Thyroid gland (tissue), 4 donors: Measurements from ENCODE around the gene FOXO3. TPM values are rescaled to one million over a fixed set of nuclear protein-coding genes. Genes with fewer than 3 reads are reported as not detected.

Experiments used
- DNase-seq, 2 donors: peaks; one replicate each; pipeline ENCODE4 v3.0.0-alpha.2; 2019
- H3K27ac ChIP-seq, 3 donors: fragments of 200-600 bp; sonication (generic); 1 replicate in 2 of 3; 2 replicates in 1 of 3; pipeline ENCODE4 v1.5.1; 2016 to 2019; ENCODE audit warnings: mild to moderate bottlenecking in 1 of 3, moderate library complexity in 1 of 3
- H3K27me3 ChIP-seq: fragments of 200-600 bp; sonication (generic); one replicate; pipeline ENCODE4 v1.5.1; 2019
- H3K36me3 ChIP-seq, 2 donors: fragments of 200-600 bp; sonication (generic); one replicate each; pipeline ENCODE4 v1.5.1; 2016 to 2019
- H3K4me1 ChIP-seq, 2 donors: fragments of 200-600 bp; sonication (generic); one replicate each; pipeline ENCODE4 v1.5.1; 2017 to 2019
- H3K4me3 ChIP-seq, 3 donors: fragments of 200-600 bp; sonication (generic); replicated peaks in 1 of 3; 1 replicate in 2 of 3; 2 replicates in 1 of 3; pipeline ENCODE4 v1.5.1; 2016; ENCODE audit warnings: mild to moderate bottlenecking in 1 of 3
- H3K9me3 ChIP-seq: fragments of 200-600 bp; sonication (generic); one replicate; pipeline ENCODE4 v1.5.1; 2017
- POLR2A ChIP-seq, 2 donors: fragments of 450-650 bp; IDR thresholded peaks; one replicate each; pipeline ENCODE4 v1.6.1; 2017; ENCODE audit warnings: antibody characterized with exemption in 2 of 2, mild to moderate bottlenecking in 2 of 2, moderate library complexity in 1 of 2
- WGBS, 2 donors: methylation state at CpG; one replicate each; pipeline ENCODE4 v1.1.5; 2017; 5-methylcytosine and 5-hydroxymethylcytosine counted together
- intact Hi-C: fragments of 100-400 bp; cut with DNase I; formaldehyde crosslinking; loops from one replicate; pipeline ENCODE4 v1.15.1; 2023
- total RNA-seq, 4 donors: library from RNA; depleted of rRNA; stranded (reverse); fragments of >200 nt; gene quantifications; one replicate each; pipeline ENCODE4 v1.2.3, GENCODE V29; 2016
- TF ChIP-seq, protein P1 (sequence below), 6 experiments: fragments of 200-600 bp in 3 of 6; fragments of 450-650 bp in 3 of 6; sonication (generic) in 3 of 6; IDR thresholded peaks; one replicate each; pipeline ENCODE4 v1.5.1; 2016 to 2019; ENCODE audit warnings: antibody characterized with exemption in 6 of 6, mild to moderate bottlenecking in 2 of 6, inconsistent platforms in 1 of 6, moderate library complexity in 1 of 6

FOXO3 gene
- total RNA-seq, 4 donors from 2014 or later = 61.8 to 103 (median 76.8) TPM

DNA sequence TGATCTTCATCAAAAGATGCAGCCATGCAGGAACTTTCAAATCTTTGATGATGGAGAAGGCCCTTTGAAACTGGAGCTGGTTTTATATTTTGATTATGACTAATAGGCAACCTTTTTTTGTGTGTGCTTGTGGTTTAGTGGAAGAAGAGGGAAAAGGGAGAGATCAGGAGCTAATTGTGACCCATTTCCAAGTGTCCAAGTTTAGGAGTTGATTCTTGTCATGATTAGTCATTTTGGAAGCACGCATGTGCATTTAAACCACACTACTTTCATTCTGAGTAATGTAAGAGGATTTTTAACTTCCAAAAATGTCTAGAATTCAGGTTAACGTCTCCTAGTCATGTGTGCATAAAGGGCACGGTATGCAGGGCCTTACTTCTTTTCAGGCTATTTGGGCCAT is 3.5 kb downstream of the FOXO3 start:
- no peak for DNase-seq
- Histone ChIP-seq H3K27ac (peak overlapping the region; percentile 14 to 68 (median 47)), H3K4me3 (no peak overlapping the region), H3K9me3 (no peaks in the 10 kb centered on the region), H3K4me1 (peaks cover 46 to 53% of the 10 kb centered on the region in 2 donors), H3K36me3 (peaks cover 6 to 13% of the 10 kb centered on the region in 2 donors), H3K27me3 (no peaks in the 10 kb centered on the region)
- 48 to 72% methylated on average over 3 of the region's 3 CpGs for WGBS, 2 donors
- intact Hi-C loops = loop anchor here (5.0 to 10.0 kb wide), 2 partner anchors 101 to 218 kb away; no protein-coding TSS in a partner anchor
- TF ChIP-seq, protein P1, sequence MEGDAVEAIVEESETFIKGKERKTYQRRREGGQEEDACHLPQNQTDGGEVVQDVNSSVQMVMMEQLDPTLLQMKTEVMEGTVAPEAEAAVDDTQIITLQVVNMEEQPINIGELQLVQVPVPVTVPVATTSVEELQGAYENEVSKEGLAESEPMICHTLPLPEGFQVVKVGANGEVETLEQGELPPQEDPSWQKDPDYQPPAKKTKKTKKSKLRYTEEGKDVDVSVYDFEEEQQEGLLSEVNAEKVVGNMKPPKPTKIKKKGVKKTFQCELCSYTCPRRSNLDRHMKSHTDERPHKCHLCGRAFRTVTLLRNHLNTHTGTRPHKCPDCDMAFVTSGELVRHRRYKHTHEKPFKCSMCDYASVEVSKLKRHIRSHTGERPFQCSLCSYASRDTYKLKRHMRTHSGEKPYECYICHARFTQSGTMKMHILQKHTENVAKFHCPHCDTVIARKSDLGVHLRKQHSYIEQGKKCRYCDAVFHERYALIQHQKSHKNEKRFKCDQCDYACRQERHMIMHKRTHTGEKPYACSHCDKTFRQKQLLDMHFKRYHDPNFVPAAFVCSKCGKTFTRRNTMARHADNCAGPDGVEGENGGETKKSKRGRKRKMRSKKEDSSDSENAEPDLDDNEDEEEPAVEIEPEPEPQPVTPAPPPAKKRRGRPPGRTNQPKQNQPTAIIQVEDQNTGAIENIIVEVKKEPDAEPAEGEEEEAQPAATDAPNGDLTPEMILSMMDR (IDR thresholded peaks at IDR 0.05) = no peak
- no peak for TF ChIP-seq POLR2A (IDR thresholded peaks at IDR 0.05)

DNA sequence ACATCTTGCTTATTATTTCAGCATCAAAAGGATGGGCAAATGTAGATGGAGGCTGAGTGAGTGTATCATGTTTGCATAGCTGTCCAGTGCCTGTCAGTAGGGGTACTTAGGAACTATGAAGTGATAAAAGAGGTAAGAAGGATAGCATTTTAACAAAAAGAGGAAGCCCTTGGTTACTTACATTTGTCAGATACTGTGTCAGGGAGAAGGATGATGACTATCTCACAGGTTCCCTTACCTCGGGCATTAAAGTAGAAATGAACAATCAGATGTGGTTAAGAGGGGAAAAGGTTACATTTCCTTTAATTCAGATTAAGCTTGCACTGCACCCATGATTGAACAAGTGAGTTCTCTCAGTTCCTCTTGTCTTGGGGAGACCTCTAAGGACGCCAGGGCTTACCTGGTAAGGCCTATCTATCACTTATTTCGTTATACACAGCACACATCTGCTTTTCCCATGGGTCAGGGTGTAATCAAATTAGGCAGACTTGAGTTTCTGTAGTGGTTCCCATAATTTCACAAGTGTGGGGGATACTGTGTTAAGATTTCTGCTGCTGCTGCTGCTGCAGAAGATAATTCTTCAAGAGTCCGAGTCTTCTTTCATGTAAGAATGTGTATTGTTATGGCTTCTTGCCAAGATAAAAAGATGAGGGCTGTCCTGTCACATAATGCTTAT is 4.5 kb downstream of the FOXO3 start:
- peaks cover 46 to 55% of the 10 kb centered on the region in 2 donors for H3K4me1 ChIP-seq
- 53 to 58% methylated on average over 4 of the region's 4 CpGs for WGBS, 2 donors
- intact Hi-C loops = loop anchor here (10.0 kb wide), 1 partner anchor 100 kb away; no protein-coding TSS in a partner anchor

DNA sequence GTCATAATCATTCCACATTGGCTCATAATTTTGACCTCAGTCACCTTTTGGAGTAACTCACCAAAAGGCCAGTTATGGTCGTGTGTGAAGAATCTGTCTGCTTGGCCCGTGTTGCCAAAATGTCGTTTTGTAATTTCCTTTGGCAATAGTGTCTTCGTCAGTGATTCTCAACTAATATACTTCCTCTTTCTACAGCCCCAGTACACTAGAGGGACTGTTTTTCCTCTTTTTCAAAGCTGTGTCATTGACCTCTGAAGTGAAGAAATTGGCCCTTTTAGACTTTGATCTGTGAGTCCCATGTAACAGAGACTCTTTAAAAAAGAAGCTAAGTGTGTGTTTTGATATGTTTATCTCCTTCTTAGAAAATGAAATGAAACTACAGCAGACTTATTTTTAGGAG is 5.2 kb downstream of the FOXO3 start:
- H3K27ac ChIP-seq = peak overlapping the region; percentile 5 to 68 (median 47)
- no peaks in the 10 kb centered on the region for H3K9me3 ChIP-seq
- no peak overlapping the region for H3K4me3 ChIP-seq
- WGBS, 2 donors = 57 to 70% methylated on average over 4 of the region's 4 CpGs
- TF ChIP-seq POLR2A (IDR thresholded peaks at IDR 0.05) = no peak
- TF ChIP-seq, protein P1 (IDR thresholded peaks at IDR 0.05) = peak in 2 of 6 experiments; percentile 19 to 23
- H3K27me3 ChIP-seq = no peaks in the 10 kb centered on the region
- peak in 1 of 2 donors; percentile 25 for DNase-seq
- H3K36me3 ChIP-seq = peaks cover 18 to 26% of the 10 kb centered on the region in 2 donors
- intact Hi-C loops = loop anchor here (10.0 kb wide), 1 partner anchor 99 kb away; no protein-coding TSS in a partner anchor
- peaks cover 46 to 55% of the 10 kb centered on the region in 2 donors for H3K4me1 ChIP-seq

More for the DNA sequence above, 4.5 kb downstream of the FOXO3 start:
- DNase-seq = no peak
- H3K27ac ChIP-seq = peak overlapping the region; percentile 45 to 68 (median 47)
- no peaks in the 10 kb centered on the region for H3K9me3 ChIP-seq
- H3K27me3 ChIP-seq = no peaks in the 10 kb centered on the region
- no peak overlapping the region for H3K4me3 ChIP-seq
- H3K36me3 ChIP-seq = peaks cover 12 to 22% of the 10 kb centered on the region in 2 donors
- TF ChIP-seq, protein P1 (IDR thresholded peaks at IDR 0.05) = no peak
- no peak for TF ChIP-seq POLR2A (IDR thresholded peaks at IDR 0.05)

DNA sequence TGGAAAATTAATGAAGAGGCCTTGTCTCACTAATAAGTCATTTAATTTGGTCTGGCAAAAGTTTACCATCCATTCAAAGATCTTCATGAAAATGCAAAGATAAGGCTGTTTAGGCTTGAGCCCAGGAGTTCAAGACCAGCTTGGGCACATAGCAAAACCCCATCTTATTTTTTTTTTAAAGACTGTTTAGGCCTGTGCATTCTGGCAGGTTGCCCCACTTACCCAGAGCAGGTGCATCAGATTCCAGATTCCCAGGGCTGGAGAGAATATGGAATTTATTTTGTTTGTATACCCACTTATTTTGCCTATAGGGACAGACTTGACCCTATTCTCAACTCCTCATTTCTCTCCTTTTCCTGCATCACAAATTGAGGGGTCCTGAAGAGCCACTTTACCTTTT is 5.7 kb downstream of the FOXO3 start:
- Histone ChIP-seq H3K4me3 (no peak overlapping the region), H3K4me1 (peaks cover 46 to 55% of the 10 kb centered on the region in 2 donors), H3K27ac (peak overlapping the region; percentile 5 to 68 (median 47)), H3K9me3 (no peaks in the 10 kb centered on the region), H3K36me3 (peaks cover 18 to 32% of the 10 kb centered on the region in 2 donors), H3K27me3 (no peaks in the 10 kb centered on the region)
- DNase-seq = no peak
- TF ChIP-seq POLR2A (IDR thresholded peaks at IDR 0.05) = no peak
- TF ChIP-seq, protein P1 (IDR thresholded peaks at IDR 0.05) = no peak
- intact Hi-C loops = loop anchor here (10.0 kb wide), 1 partner anchor 98 kb away; no protein-coding TSS in a partner anchor

GRCh38 chr6:108568101-108568500 is 7.4 kb downstream of the FOXO3 start:
- no peak for DNase-seq
- no peak for TF ChIP-seq POLR2A (IDR thresholded peaks at IDR 0.05)
- TF ChIP-seq, protein P1 (IDR thresholded peaks at IDR 0.05) = no peak
- intact Hi-C loops = loop anchor here (10.0 kb wide), 1 partner anchor 97 kb away; no protein-coding TSS in a partner anchor
- H3K36me3 ChIP-seq = peaks cover 18 to 37% of the 10 kb centered on the region in 2 donors
- peaks cover 36 to 49% of the 10 kb centered on the region in 2 donors for H3K4me1 ChIP-seq
- 92 to 94% methylated on average over 5 of the region's 5 CpGs for WGBS, 2 donors
- no peaks in the 10 kb centered on the region for H3K27me3 ChIP-seq
- no peak overlapping the region for H3K4me3 ChIP-seq
- no peak overlapping the region for H3K27ac ChIP-seq
- no peaks in the 10 kb centered on the region for H3K9me3 ChIP-seq
